T-helper 2 cell treated with Interferon-gamma antibody and Interleukin-4, amounts not matched to agents 100 ng/mL and 5 ng/mL, for 36 hours (primary cell): Measurements from ENCODE around the gene CCDC63. TPM values are rescaled to one million over a fixed set of nuclear protein-coding genes. Genes with fewer than 3 reads are reported as not detected.
"Not testable (repeated sequence)": the region's sequence is repeated elsewhere in the genome, so short reads cannot be mapped to it uniquely, and the experiment has no call there.

Source experiments
- intact Hi-C: fragments of 100-400 bp; cut with micrococcal nuclease; formaldehyde crosslinking; loops from one replicate; pipeline ENCODE4 v1.15.1; 2023
- total RNA-seq: library from RNA; stranded (reverse); gene quantifications from 2 replicates; pipeline ENCODE4 v1.2.3, GENCODE V29; 2022

The CCDC63 gene
- total RNA-seq, 1 donor from 2014 or later, result not detected

DNA sequence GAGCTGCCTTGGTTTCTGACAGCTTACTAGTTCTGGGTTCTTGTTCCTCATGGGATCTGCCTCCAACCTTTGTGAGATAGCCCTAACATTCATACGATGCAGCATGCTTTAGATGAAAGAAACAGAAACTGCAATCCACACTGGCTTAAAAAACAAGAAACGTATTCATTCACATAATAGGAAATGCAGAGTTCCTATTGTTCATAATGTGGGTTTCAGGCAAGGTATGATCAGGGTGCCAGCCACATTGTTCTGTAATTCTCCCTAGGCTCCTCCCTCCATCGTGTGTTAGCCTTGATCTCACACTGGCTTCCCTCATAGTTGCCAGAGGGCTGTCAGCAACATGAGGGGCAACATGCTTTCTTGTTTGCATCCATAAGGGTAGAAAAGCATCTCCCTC lies 2.7 kb upstream of the CCDC63 start:
- intact Hi-C loops, result no loop called here

DNA sequence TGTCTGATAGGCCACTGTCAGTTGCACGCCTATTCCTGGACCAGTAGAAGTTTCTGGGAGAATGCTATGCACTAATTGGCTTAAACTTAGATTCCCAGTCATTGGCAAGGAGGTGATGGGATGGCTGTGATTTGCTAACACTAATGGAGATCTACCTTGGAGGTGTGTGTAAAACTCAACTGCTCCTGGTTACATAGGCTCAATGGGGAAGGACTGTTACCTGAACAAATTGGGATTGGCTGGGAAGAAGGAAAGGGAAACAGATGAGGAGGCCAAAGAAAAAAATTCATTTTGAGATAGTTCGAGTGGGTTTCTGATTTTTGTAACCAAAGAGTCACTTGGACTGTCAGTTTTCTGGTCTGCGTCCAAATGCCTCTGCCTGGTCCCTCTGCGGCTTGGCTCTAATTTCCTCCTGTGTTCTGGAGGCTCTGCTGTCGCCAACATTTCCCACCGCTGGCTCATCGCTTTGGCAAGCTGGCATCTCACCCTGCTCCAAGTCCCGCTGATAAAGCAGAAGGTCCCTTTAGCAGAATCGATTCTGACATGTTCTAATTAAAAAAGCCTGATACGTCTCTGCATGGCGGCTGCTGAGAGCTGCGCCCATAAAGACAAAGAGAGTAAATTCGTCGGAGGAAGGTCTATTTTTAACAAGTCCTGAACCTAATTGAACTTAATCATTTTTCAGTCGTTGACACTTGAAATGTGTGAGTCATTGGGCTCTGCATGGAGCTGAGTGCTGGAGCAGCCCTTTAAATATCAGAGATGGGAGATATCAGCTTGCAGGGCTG lies 2.0 kb upstream of the CCDC63 start:
- intact Hi-C loops, result no loop called here

DNA sequence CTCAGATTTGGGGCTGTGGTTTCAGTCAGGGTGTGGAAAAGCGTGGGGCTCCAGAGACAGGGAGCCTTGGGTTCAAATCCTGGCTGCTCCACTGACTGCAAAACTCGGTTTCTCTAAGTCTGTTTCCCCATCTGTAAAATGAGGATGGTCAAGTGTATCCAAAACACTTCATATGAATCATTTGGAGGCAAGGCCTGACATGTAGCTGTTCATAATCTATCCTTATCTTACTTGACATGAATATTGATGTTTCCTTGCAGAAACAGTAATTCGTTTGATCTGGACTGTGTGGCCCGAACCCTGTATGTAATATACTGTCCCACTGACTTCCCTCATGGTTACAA lies 1.5 kb upstream of the CCDC63 start:
- intact Hi-C loops, result no loop called here

DNA sequence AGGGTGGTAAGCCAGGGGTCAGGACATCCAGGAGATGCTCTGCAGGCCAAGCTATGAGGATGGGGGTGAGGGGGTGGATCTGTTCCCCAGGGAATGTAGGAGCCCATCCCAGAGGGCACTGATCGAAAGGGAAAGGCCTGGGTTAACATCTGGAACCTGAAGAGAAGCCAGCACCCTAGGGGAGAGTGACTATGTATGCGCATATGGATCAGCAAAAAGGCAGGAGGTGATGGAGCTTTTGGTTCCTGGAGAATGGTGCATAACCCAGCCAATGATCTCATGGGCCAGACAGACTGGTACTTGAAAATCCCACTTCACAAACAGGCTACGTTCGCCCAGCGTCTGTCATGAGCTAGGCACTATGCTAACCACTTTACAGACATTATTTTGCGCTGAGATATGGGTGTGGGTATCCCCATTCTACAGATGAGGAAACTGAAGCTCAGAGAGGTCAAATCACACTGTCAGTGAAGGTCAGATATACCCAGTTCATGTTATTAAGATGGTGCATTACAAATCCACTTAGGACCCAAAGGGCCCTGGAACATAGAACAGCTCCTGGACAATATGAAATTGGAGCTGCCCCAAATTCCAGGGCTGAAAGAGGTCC lies 1.6 kb downstream of the CCDC63 start:
- intact Hi-C loops, result no loop called here

DNA sequence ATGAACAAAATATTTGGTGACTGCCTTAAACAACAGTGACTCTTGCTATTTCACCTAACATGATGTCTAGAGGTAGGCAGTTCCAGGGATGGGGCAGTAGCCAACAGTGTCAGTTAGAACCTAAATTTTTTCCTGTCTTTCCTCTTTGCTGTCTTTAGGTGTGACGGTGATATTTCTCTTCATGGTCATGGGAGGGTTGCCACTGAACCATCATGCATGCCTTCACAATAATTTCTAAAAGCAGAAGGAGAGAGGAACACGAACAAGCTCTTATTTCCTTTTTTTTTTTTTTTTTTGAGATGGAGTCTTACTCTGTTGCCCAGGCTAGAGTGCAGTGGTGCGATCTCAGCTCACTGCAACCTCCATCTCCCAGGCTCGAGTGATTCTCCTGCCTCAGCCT lies 2.4 kb downstream of the CCDC63 start:
- intact Hi-C loops, result no loop called here

DNA sequence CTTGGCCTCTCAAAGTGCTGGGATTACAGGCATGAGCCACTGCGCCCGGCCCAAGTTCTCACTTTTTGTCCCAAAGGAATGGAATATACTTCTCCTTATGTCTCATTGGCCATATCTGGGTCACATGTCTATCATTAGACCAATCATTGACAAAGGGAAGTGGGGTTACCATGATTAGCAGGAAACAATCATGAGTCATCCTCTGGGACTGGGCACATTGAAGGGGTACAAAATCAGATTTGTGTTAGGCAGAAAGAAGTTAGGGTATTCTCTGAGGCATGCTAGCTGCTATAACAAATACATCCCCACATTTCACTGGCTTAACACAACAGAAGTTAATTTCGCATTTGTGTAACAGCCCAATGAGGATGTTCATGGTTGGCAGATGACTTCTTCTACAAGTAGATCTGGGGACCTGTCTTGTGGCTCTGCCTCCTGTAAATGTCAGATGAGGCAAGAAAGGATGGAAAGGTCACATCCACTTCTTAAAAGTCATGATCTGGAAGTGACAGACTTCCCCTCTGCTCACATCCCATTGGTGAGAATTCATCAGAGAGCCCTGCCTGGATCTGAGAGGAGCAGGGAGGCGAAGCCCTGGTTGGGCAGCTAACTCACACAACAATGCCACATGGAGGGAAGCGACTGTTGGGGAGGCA lies 3.1 kb downstream of the CCDC63 start:
- intact Hi-C loops, result no loop called here

DNA sequence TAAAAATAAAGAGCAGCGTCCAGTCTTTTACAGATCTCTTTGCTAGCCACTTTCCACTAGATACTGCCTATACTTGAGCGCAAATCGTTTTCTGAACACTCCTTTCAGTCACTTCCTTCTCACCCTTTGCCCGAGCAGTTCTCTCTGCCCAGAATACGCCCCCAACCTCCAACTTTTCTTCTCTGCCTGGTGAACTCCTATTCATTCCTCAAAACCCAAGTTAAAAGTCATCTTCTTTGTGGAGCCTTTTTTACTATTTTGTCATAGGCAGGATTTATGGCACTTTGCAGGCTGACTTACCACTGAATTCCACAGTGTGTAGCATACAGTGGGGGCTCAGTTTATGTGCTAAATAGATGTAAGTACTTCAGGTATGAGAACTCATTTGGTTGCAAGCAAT lies 4.0 kb downstream of the CCDC63 start:
- intact Hi-C loops, result no loop called here

DNA sequence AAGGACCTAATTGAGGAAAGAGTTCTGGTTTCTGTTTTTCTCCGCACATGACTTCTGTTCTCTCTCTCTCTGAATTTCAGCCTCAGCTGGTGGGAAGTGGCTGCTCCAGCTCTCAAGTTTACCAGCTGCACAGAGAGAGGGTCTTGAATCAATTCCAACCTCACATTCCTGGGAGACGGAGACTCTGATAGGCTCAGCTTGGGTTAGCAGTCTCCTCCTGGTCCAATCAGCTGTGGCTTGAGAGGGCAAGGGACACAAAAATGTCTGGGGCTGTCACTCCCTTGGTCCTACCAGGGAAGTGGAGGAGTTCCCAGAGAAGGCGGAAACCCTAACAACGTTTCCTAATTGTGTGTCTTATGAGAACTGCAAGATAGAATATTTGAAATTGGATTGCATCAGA lies 7.0 kb downstream of the CCDC63 start:
- intact Hi-C loops, result no loop called here

DNA sequence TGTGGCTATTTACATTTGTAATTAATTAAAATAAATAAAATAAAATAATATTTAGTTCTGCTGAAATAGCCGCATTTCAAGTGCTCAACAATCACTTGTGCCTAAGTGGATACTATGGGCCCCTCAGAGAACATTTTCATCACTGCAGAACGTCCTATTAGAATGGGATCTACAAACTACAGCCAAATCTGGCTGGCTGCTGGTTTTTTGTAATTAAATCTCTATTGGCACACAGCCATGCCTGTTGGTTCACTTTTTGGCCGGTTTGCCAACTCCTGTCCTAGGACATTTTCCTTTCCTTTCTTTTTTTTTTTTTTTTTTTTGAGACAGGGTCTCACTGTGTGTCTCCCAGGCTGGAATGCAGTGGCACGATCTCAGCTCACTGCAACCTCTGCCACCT lies 9.8 kb downstream of the CCDC63 start:
- intact Hi-C loops, result no loop called here

DNA sequence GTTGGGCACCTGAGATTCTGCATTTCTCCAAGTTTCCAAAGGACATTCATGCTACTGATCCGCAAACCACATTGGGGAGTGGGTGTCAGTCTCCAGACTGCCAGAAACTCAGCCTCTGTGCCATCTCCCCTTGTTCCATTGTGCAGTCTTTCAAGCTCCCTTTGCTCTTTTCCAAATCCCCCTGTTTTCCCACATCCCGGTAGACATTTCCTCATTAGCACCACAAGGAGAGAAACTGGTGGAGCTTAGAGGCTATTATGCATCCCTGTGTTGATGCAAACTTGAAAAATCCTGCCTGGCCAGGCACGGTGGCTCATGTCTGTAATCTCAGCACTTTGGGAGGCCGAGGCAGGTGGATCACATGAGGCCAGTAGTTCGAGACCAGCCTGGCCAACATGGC lies 10.7 kb downstream of the CCDC63 start:
- intact Hi-C loops, result no loop called here

DNA sequence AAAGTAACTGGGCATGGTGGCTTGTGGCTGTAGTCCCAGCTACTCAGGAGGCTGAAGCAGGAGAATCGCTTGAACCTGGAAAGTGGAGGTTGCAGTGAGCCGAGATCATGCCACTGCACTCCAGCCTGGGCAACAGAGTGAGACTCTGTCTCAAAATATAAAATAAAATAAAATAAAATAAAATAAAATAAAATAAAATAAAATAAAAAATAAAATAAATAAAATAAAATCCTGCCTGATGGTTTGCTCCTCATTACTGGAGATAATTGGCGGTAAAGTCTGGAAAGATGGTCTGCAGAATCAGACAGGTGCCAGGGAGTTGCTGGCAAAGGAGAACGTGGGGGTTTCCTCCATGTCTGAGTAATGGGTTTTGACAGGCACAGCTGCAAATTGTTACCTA lies 11.2 kb downstream of the CCDC63 start:
- intact Hi-C loops, result not testable (repeated sequence)

DNA sequence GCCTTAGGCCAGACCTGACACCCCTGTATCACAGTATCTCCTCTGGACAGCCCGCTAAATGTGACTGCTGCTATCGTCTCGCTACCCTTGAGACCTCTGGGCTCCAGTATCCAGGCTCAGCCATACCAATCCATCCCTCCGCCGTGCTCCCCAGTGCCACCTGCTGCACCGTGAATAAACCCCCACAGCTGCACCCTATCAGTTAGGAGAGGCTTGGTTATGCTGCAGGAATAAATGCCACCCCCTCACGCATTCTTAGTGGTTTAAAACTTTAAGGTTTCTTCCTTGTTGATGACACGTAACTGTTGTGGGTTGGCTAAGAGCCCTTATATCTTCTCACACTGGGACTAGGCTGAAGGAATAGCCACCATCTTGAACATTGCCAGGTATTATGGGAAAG lies 12.1 kb downstream of the CCDC63 start:
- intact Hi-C loops, result no loop called here

DNA sequence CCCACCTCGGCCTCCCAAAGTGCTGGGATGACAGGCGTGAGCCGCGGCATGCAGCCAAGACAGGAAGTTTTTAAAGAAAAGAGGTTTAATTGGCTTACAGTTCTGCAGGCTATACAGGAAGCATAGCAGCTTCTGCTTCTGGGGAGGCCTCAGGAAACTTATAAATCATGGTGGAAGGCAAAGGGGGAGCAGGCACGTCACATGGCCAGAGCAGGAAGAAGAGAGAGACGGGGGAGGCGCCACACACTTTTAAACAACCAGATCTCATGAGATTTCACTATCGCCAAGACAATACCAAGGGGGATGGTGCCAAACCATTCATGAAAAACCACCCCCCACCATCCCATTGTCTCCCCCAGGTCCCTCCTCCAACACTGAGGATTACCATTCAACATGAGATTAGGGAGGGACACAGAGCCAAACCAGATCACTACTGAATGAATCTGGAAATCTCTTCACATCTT lies 14.1 kb downstream of the CCDC63 start:
- intact Hi-C loops, result no loop called here

DNA sequence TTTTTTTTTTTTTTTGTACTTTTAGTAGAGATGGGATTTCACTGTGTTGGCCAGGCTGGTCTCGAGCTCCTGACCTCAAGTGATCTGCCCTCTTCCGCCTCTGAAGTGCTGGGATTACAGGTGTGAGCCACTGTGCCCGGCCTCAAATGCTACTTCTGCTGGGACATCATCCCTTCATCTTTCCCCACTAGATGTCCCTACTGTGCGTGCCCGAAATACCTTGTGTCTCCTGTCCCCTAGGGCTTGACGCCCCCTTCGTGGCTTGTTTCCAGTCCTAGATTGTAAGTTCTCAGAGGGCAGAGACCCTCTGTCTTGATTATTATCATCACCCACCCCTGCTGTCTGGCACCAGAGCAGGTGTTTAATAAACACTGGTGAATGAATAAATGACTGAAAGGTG lies 14.9 kb downstream of the CCDC63 start:
- intact Hi-C loops, result no loop called here

DNA sequence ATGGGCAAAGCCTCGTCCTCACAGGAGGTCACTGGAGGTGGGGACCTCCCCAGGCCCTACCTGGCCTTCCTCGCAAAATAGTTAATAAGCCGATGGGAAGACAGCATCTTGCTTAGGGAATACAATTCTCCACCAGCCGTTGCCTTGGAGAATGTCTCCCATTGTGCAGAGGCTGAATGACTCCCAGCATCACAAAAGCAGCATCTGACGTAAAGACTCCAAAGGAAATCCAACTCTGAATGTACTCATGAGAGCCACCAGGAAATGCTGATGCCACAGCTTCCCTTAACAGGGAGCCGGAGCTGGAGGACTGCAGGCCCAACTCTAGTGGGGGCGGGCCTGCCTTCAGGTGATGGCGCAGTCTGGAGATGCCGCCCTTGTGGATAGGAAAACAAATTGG lies 15.5 kb downstream of the CCDC63 start:
- intact Hi-C loops, result no loop called here

DNA sequence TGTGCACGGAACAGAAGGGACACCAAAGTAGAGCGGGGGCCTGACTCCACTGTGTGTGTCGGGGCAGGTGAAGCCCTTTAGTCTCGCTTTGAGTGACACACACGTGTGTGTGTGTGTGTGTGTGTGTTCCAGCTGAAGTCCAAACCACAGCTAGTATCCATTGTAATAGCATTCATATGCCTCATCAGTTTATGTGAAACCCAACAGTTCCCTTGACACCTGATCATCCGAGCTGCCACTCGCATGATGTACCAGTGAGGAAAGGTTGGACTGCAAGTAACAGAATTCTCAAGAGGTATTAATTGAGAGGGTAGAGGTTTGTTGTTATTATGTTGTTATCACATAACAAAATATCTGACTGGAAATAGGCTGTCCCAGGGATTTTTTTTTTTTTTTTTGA lies 16.4 kb downstream of the CCDC63 start:
- intact Hi-C loops, result no loop called here

DNA sequence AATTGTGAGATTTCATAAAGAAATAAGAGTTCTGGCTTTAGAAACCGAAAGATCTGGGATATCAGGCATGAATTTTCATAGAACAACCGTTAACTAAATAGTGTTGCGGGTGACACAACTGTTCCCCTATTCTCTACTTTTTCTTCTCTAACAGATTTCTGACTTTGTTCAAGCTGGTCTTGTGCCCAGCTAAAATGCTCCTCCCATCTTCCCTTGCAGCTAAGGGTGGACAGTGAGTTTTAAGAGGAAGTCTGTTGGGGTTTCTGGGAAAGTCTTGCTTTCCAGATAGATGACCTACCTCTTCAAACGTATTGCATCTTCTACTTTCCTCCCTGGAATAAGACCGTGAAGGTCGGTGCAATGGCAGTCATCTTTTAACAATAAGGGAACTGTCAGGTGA lies 18.7 kb downstream of the CCDC63 start:
- intact Hi-C loops, result no loop called here

DNA sequence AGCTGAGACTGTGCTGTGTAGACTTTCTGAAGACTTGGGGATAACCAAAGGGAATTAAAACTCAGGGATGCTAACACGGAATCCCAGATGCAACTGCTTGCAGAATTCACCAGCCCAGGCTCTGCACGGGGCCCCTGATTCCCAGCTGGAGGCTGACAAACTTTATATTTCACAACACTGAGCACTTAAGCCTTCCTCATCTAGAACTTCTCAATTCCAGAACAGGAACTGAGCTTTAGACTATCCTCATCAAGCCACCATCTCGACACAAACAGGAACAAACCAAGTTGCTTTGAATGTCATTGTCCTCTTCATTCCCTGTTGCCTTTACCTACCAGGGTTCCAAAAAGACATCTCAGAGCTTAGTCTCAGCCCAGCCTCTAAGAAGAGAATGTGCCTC lies 22.2 kb downstream of the CCDC63 start:
- intact Hi-C loops, result no loop called here

DNA sequence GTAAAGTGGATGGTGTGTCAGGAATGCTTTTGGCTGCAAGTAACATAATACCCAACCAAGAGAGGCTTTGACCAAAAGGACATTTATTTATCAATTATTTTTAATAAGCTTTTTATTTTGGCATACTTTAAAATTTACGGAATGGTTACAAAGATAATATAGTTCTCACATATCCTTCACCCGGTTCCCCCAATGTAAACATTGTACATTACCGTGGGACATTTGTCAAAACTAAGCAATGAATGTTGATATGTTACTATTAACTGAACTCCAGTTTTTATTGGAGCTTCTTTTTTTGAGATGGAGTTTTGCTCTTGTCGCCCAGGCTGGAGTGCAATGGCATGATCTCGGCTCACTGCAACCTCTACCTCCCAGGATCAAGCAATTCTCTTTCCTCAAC lies 23.0 kb downstream of the CCDC63 start:
- intact Hi-C loops, result no loop called here

DNA sequence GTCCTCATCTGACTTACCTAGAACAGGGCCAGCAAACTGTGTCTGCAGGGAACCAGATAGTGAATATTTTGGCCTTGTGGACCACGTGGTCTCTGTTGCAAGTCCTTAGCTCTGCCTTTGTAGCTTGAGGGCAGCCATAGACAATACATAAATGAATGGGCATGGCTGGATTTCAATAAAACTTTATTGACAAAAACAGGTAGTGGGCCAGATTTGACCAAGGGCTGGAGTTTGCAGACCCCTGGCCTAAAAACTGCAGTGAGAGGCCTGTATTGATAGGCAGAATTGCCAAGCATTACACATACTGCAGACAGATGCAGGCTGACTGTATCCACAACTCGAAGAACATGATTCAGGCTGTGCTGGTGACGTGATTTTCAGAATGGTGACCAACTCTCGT lies 25.3 kb downstream of the CCDC63 start:
- intact Hi-C loops, result no loop called here

DNA sequence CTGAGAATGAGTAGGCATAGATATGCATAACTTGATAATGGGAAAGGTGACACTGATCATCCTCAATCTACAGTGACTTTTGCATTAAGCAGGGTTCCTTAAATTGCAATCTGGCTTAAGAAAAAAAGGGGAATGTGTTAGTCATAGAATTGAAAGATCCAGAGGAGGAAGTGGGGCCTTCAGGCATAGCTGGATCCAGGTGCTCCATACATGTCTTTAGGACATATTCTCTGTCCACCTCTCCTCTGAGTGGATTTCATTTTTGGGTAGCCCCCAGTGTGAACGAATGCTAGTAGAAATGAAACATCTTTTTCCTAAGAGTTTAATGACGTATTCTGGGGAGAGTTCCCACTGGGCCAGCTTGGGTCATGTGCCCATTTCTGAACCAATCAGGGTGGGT lies 27.6 kb downstream of the CCDC63 start:
- intact Hi-C loops, result no loop called here

DNA sequence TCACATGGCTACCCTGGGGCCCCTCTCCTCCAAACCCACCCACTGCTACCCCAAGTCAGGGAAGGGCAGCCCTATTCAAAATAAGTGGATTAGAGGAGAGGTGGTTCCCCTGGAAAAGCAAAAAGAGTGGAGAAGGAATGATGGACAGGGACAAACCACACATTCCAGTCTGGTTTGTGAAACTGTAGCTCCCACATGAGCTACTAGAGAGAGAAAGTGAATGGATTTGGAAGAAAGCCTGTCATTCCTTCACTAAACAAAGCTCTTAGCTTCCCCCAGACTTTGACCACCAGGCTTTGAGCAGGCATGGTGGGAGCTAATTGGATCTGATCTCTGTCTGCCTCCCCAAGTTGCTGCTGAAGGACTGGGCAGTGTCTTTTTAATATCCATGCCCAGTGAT lies 28.0 kb downstream of the CCDC63 start:
- intact Hi-C loops, result no loop called here

DNA sequence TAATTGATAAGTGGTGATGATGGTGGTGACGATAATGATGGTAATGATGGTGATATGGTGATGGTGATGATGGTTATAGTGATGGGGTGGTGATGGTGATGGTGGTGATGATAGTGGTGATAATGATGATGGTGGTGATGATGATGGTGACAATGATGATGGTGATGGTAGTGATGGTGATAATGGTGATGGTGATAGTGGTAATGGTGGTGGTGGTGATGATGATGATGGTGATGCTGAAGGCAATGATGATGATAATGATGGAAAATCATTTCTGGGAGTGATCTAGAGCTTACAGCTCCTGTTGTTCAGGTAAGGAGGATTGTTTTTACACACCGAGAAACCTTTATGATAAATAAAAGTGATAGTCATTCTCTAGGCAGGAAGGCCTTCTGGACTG lies 33.9 kb downstream of the CCDC63 start:
- intact Hi-C loops, result loop anchor here (10.0 kb wide), 1 partner anchor 436 kb away; no protein-coding TSS in a partner anchor
